Measurements from ENCODE around the gene CRYBA1. TPM values are rescaled to one million over a fixed set of nuclear protein-coding genes. Genes with fewer than 3 reads are reported as not detected.
"Not testable (repeated sequence)": the region's sequence is repeated elsewhere in the genome, so short reads cannot be mapped to it uniquely, and the experiment has no call there.

CRYBA1 gene
- not detected for total RNA-seq

- Histone ChIP-seq H3K4me1 (ENCODE audit: control insufficient read depth in 3 of 3, insufficient read depth in 3 of 3, low read length in 3 of 3) (no peaks in the 10 kb centered on the region), H3K9me3 (ENCODE audit: control insufficient read depth in 3 of 3, low read length in 3 of 3) (no peaks in the 10 kb centered on the region), H3K4me3 (ENCODE audit: low read length in 3 of 3) (no peak within 1 kb of the TSS), H3K36me3 (ENCODE audit: control insufficient read depth in 3 of 3, insufficient read depth in 3 of 3, low read length in 3 of 3) (no peaks in the 10 kb centered on the region), H3K27ac (ENCODE audit: low read depth, low read length) (no peak within 1 kb of the TSS), H3K9ac (ENCODE audit: low read depth in 1 of 3, low read length in 3 of 3) (no peak within 1 kb of the TSS), H3K27me3 (ENCODE audit: control insufficient read depth in 3 of 3, insufficient read depth in 3 of 3, low read length in 3 of 3) (no peaks in the 10 kb centered on the region)
Measured at GRCh38 chr17:29246628-29247027, at the start of gene CRYBA1. CRYBA1 (plus strand) TSS chr17:29246859; CDS start chr17:29246864, 5 bp downstream.

GRCh38 chr17:29197516-29198272 lies 49.0 kb upstream of the CRYBA1 start:
- Histone ChIP-seq H3K27ac (ENCODE audit: low read depth, low read length) (no peak overlapping the region), H3K4me1 (ENCODE audit: control insufficient read depth in 3 of 3, insufficient read depth in 3 of 3, low read length in 3 of 3) (no peaks in the 10 kb centered on the region), H3K9ac (ENCODE audit: low read depth in 1 of 3, low read length in 3 of 3) (no peak overlapping the region), H3K27me3 (ENCODE audit: control insufficient read depth in 3 of 3, insufficient read depth in 3 of 3, low read length in 3 of 3) (no peaks in the 10 kb centered on the region), H3K36me3 (ENCODE audit: control insufficient read depth in 3 of 3, insufficient read depth in 3 of 3, low read length in 3 of 3) (no peaks in the 10 kb centered on the region), H3K4me3 (ENCODE audit: low read length in 3 of 3) (no peak overlapping the region), H3K9me3 (ENCODE audit: control insufficient read depth in 3 of 3, low read length in 3 of 3) (no peaks in the 10 kb centered on the region)

- not testable (repeated sequence) for H3K9me3 ChIP-seq (ENCODE audit: control insufficient read depth in 3 of 3, low read length in 3 of 3); H3K9ac ChIP-seq (ENCODE audit: low read depth in 1 of 3, low read length in 3 of 3); H3K27ac ChIP-seq (ENCODE audit: low read depth, low read length); H3K4me1 ChIP-seq (ENCODE audit: control insufficient read depth in 3 of 3, insufficient read depth in 3 of 3, low read length in 3 of 3); H3K27me3 ChIP-seq (ENCODE audit: control insufficient read depth in 3 of 3, insufficient read depth in 3 of 3, low read length in 3 of 3); H3K36me3 ChIP-seq (ENCODE audit: control insufficient read depth in 3 of 3, insufficient read depth in 3 of 3, low read length in 3 of 3); H3K4me3 ChIP-seq (ENCODE audit: low read length in 3 of 3)
Measured at GRCh38 chr17:29204068-29204804, 42.4 kb upstream of the CRYBA1 start.

- no peak overlapping the region for H3K27ac ChIP-seq (ENCODE audit: low read depth, low read length)
- H3K4me3 ChIP-seq (ENCODE audit: low read length in 3 of 3): no peak overlapping the region
- no peaks in the 10 kb centered on the region for H3K27me3 ChIP-seq (ENCODE audit: control insufficient read depth in 3 of 3, insufficient read depth in 3 of 3, low read length in 3 of 3)
- no peaks in the 10 kb centered on the region for H3K9me3 ChIP-seq (ENCODE audit: control insufficient read depth in 3 of 3, low read length in 3 of 3)
- H3K9ac ChIP-seq (ENCODE audit: low read depth in 1 of 3, low read length in 3 of 3): no peak overlapping the region
- no peaks in the 10 kb centered on the region for H3K36me3 ChIP-seq (ENCODE audit: control insufficient read depth in 3 of 3, insufficient read depth in 3 of 3, low read length in 3 of 3)
- H3K4me1 ChIP-seq (ENCODE audit: control insufficient read depth in 3 of 3, insufficient read depth in 3 of 3, low read length in 3 of 3): no peaks in the 10 kb centered on the region
Measured at GRCh38 chr17:29205047-29205446, 41.6 kb upstream of the CRYBA1 start.

- Histone ChIP-seq H3K4me1 (ENCODE audit: control insufficient read depth in 3 of 3, insufficient read depth in 3 of 3, low read length in 3 of 3) (no peaks in the 10 kb centered on the region), H3K4me3 (ENCODE audit: low read length in 3 of 3) (no peak overlapping the region)
Measured at GRCh38 chr17:29207975-29208374, 38.7 kb upstream of the CRYBA1 start.

GRCh38 chr17:29209073-29209472 lies 37.6 kb upstream of the CRYBA1 start:
- Histone ChIP-seq H3K4me1 (ENCODE audit: control insufficient read depth in 3 of 3, insufficient read depth in 3 of 3, low read length in 3 of 3) (no peaks in the 10 kb centered on the region), H3K36me3 (ENCODE audit: control insufficient read depth in 3 of 3, insufficient read depth in 3 of 3, low read length in 3 of 3) (no peaks in the 10 kb centered on the region), H3K27me3 (ENCODE audit: control insufficient read depth in 3 of 3, insufficient read depth in 3 of 3, low read length in 3 of 3) (no peaks in the 10 kb centered on the region), H3K9me3 (ENCODE audit: control insufficient read depth in 3 of 3, low read length in 3 of 3) (no peaks in the 10 kb centered on the region), H3K27ac (ENCODE audit: low read depth, low read length) (no peak overlapping the region), H3K4me3 (ENCODE audit: low read length in 3 of 3) (no peak overlapping the region), H3K9ac (ENCODE audit: low read depth in 1 of 3, low read length in 3 of 3) (no peak overlapping the region)

More at GRCh38 chr17:29207975-29208374, 38.7 kb upstream of the CRYBA1 start:
- H3K36me3 ChIP-seq (ENCODE audit: control insufficient read depth in 3 of 3, insufficient read depth in 3 of 3, low read length in 3 of 3): no peaks in the 10 kb centered on the region
- no peak overlapping the region for H3K27ac ChIP-seq (ENCODE audit: low read depth, low read length)
- H3K27me3 ChIP-seq (ENCODE audit: control insufficient read depth in 3 of 3, insufficient read depth in 3 of 3, low read length in 3 of 3): no peaks in the 10 kb centered on the region
- no peaks in the 10 kb centered on the region for H3K9me3 ChIP-seq (ENCODE audit: control insufficient read depth in 3 of 3, low read length in 3 of 3)
- no peak overlapping the region for H3K9ac ChIP-seq (ENCODE audit: low read depth in 1 of 3, low read length in 3 of 3)

- no peaks in the 10 kb centered on the region for H3K9me3 ChIP-seq (ENCODE audit: control insufficient read depth in 3 of 3, low read length in 3 of 3)
- H3K27me3 ChIP-seq (ENCODE audit: control insufficient read depth in 3 of 3, insufficient read depth in 3 of 3, low read length in 3 of 3): no peaks in the 10 kb centered on the region
- no peaks in the 10 kb centered on the region for H3K36me3 ChIP-seq (ENCODE audit: control insufficient read depth in 3 of 3, insufficient read depth in 3 of 3, low read length in 3 of 3)
- H3K9ac ChIP-seq (ENCODE audit: low read depth in 1 of 3, low read length in 3 of 3): no peak overlapping the region
- no peak overlapping the region for H3K4me3 ChIP-seq (ENCODE audit: low read length in 3 of 3)
- peaks cover 0 to 6% (median 2%) of the 10 kb centered on the region in 3 donors for H3K4me1 ChIP-seq (ENCODE audit: control insufficient read depth in 3 of 3, insufficient read depth in 3 of 3, low read length in 3 of 3)
- H3K27ac ChIP-seq (ENCODE audit: low read depth, low read length): no peak overlapping the region
Measured at GRCh38 chr17:29210879-29211278, 35.8 kb upstream of the CRYBA1 start.

- Histone ChIP-seq H3K9ac (ENCODE audit: low read depth in 1 of 3, low read length in 3 of 3) (no peak overlapping the region), H3K27ac (ENCODE audit: low read depth, low read length) (no peak overlapping the region), H3K4me3 (ENCODE audit: low read length in 3 of 3) (no peak overlapping the region), H3K4me1 (ENCODE audit: control insufficient read depth in 3 of 3, insufficient read depth in 3 of 3, low read length in 3 of 3) (peaks cover 0 to 6% (median 2%) of the 10 kb centered on the region in 3 donors), H3K36me3 (ENCODE audit: control insufficient read depth in 3 of 3, insufficient read depth in 3 of 3, low read length in 3 of 3) (no peaks in the 10 kb centered on the region), H3K9me3 (ENCODE audit: control insufficient read depth in 3 of 3, low read length in 3 of 3) (no peaks in the 10 kb centered on the region), H3K27me3 (ENCODE audit: control insufficient read depth in 3 of 3, insufficient read depth in 3 of 3, low read length in 3 of 3) (no peaks in the 10 kb centered on the region)
Measured at GRCh38 chr17:29212094-29212631, 34.5 kb upstream of the CRYBA1 start.

GRCh38 chr17:29212681-29213121 lies 34.0 kb upstream of the CRYBA1 start:
- H3K36me3 ChIP-seq (ENCODE audit: control insufficient read depth in 3 of 3, insufficient read depth in 3 of 3, low read length in 3 of 3): no peaks in the 10 kb centered on the region
- peaks cover 0 to 6% (median 2%) of the 10 kb centered on the region in 3 donors for H3K4me1 ChIP-seq (ENCODE audit: control insufficient read depth in 3 of 3, insufficient read depth in 3 of 3, low read length in 3 of 3)
- H3K27ac ChIP-seq (ENCODE audit: low read depth, low read length): no peak overlapping the region
- H3K27me3 ChIP-seq (ENCODE audit: control insufficient read depth in 3 of 3, insufficient read depth in 3 of 3, low read length in 3 of 3): no peaks in the 10 kb centered on the region
- no peak overlapping the region for H3K4me3 ChIP-seq (ENCODE audit: low read length in 3 of 3)
- H3K9ac ChIP-seq (ENCODE audit: low read depth in 1 of 3, low read length in 3 of 3): no peak overlapping the region
- no peaks in the 10 kb centered on the region for H3K9me3 ChIP-seq (ENCODE audit: control insufficient read depth in 3 of 3, low read length in 3 of 3)
